ENCODE results near the gene STMN3.

DNA sequence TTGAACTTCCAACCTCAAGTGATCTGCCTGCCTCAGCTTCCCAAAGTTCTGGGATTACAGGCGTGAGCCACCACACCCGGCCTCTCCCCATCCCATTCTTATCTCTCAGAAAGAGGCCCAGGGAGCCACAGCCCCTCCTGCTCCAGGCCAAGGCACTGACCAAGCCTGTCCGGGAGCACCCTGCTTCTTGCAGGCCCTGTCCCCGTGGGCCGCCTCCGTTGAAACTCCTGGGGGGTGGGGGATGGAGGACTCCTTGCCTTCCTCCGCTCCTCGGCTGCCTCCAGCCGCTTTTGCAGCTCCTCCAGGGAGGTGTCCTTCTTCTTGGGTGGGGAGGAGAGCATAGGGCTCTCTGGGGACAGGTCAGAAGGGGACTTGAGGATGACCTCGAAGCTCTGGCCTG lies 9.7 kb downstream of the STMN3 start:
- TF ChIP-seq CREB1 (CRISPR knock-in tag; IDR thresholded peaks at IDR 0.05) (no peak), JUN (CRISPR knock-in tag; IDR thresholded peaks at IDR 0.05) (no peak), KAT7 (CRISPR knock-in tag; IDR thresholded peaks at IDR 0.05; ENCODE audit: borderline replicate concordance) (no peak), NR1H2 (CRISPR knock-in tag; IDR thresholded peaks at IDR 0.05) (no peak), NR3C1 (CRISPR knock-in tag; conservative IDR thresholded peaks at IDR 0.05; ENCODE audit: low read depth) (no peak), CREM (CRISPR knock-in tag; IDR thresholded peaks at IDR 0.05) (no peak), SP1 (CRISPR knock-in tag; conservative IDR thresholded peaks at IDR 0.05) (no peak)
- TF ChIP-seq, protein P1, sequence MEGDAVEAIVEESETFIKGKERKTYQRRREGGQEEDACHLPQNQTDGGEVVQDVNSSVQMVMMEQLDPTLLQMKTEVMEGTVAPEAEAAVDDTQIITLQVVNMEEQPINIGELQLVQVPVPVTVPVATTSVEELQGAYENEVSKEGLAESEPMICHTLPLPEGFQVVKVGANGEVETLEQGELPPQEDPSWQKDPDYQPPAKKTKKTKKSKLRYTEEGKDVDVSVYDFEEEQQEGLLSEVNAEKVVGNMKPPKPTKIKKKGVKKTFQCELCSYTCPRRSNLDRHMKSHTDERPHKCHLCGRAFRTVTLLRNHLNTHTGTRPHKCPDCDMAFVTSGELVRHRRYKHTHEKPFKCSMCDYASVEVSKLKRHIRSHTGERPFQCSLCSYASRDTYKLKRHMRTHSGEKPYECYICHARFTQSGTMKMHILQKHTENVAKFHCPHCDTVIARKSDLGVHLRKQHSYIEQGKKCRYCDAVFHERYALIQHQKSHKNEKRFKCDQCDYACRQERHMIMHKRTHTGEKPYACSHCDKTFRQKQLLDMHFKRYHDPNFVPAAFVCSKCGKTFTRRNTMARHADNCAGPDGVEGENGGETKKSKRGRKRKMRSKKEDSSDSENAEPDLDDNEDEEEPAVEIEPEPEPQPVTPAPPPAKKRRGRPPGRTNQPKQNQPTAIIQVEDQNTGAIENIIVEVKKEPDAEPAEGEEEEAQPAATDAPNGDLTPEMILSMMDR (IDR thresholded peaks at IDR 0.05): no peak
- TF ChIP-seq, protein P2, sequence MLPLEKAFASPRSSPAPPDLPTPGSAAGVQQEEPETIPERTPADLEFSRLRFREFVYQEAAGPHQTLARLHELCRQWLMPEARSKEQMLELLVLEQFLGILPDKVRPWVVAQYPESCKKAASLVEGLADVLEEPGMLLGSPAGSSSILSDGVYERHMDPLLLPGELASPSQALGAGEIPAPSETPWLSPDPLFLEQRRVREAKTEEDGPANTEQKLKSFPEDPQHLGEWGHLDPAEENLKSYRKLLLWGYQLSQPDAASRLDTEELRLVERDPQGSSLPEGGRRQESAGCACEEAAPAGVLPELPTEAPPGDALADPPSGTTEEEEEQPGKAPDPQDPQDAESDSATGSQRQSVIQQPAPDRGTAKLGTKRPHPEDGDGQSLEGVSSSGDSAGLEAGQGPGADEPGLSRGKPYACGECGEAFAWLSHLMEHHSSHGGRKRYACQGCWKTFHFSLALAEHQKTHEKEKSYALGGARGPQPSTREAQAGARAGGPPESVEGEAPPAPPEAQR (CRISPR knock-in tag; IDR thresholded peaks at IDR 0.05): no peak
- TF ChIP-seq, protein P3, sequence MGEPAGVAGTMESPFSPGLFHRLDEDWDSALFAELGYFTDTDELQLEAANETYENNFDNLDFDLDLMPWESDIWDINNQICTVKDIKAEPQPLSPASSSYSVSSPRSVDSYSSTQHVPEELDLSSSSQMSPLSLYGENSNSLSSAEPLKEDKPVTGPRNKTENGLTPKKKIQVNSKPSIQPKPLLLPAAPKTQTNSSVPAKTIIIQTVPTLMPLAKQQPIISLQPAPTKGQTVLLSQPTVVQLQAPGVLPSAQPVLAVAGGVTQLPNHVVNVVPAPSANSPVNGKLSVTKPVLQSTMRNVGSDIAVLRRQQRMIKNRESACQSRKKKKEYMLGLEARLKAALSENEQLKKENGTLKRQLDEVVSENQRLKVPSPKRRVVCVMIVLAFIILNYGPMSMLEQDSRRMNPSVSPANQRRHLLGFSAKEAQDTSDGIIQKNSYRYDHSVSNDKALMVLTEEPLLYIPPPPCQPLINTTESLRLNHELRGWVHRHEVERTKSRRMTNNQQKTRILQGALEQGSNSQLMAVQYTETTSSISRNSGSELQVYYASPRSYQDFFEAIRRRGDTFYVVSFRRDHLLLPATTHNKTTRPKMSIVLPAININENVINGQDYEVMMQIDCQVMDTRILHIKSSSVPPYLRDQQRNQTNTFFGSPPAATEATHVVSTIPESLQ (CRISPR knock-in tag; IDR thresholded peaks at IDR 0.05): no peak
- TF ChIP-seq, protein P4, sequence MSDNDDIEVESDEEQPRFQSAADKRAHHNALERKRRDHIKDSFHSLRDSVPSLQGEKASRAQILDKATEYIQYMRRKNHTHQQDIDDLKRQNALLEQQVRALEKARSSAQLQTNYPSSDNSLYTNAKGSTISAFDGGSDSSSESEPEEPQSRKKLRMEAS (CRISPR knock-in tag; IDR thresholded peaks at IDR 0.05): no peak
- TF ChIP-seq, protein P5, sequence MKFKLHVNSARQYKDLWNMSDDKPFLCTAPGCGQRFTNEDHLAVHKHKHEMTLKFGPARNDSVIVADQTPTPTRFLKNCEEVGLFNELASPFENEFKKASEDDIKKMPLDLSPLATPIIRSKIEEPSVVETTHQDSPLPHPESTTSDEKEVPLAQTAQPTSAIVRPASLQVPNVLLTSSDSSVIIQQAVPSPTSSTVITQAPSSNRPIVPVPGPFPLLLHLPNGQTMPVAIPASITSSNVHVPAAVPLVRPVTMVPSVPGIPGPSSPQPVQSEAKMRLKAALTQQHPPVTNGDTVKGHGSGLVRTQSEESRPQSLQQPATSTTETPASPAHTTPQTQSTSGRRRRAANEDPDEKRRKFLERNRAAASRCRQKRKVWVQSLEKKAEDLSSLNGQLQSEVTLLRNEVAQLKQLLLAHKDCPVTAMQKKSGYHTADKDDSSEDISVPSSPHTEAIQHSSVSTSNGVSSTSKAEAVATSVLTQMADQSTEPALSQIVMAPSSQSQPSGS (CRISPR knock-in tag; IDR thresholded peaks at IDR 0.05; ENCODE audit: borderline replicate concordance, low read depth): no peak

All from WTC11 (cell line).